ENCODE data around the gene TALDO1.
A peak's percentile ranks its signal among the peaks of the same experiment; 100 is the strongest.

Gene TALDO1

GRCh38 chr11:747158-748006 is at the start of gene TALDO1:
TSS of gene TALDO1 (plus strand) at chr11:747464. CDS start at chr11:747482, 18 bp downstream.
- H3K9ac ChIP-seq (ENCODE audit: low read length), result peak within 1 kb of the TSS; percentile 76
- H3K4me1 ChIP-seq (ENCODE audit: control insufficient read depth, low read depth, low read length), result peaks cover 24% of the 10 kb centered on the region
- H3K4me3 ChIP-seq (ENCODE audit: low read length), result peak within 1 kb of the TSS; percentile 84
- no peaks in the 10 kb centered on the region for H3K27me3 ChIP-seq (ENCODE audit: control insufficient read depth, insufficient read depth, low read length)
- no peaks in the 10 kb centered on the region for H3K9me3 ChIP-seq (ENCODE audit: control insufficient read depth, low read depth, low read length)
- H3K27ac ChIP-seq (ENCODE audit: low read length), result peak within 1 kb of the TSS; percentile 88
- H3K36me3 ChIP-seq (ENCODE audit: control insufficient read depth, low read depth, low read length), result no peaks in the 10 kb centered on the region

- Histone ChIP-seq H3K36me3 (ENCODE audit: control insufficient read depth, low read depth, low read length) (peaks cover 3% of the 10 kb centered on the region), H3K27ac (ENCODE audit: low read length) (no peak overlapping the region), H3K27me3 (ENCODE audit: control insufficient read depth, insufficient read depth, low read length) (no peaks in the 10 kb centered on the region), H3K9me3 (ENCODE audit: control insufficient read depth, low read depth, low read length) (no peaks in the 10 kb centered on the region), H3K4me3 (ENCODE audit: low read length) (no peak overlapping the region), H3K9ac (ENCODE audit: low read length) (no peak overlapping the region), H3K4me1 (ENCODE audit: control insufficient read depth, low read depth, low read length) (no peaks in the 10 kb centered on the region)
These were observed 49.4 kb upstream of the TALDO1 start for GRCh38 chr11:697811-698311.

- Histone ChIP-seq H3K9me3 (ENCODE audit: control insufficient read depth, low read depth, low read length) (no peaks in the 10 kb centered on the region), H3K4me3 (ENCODE audit: low read length) (no peak overlapping the region), H3K27ac (ENCODE audit: low read length) (no peak overlapping the region), H3K27me3 (ENCODE audit: control insufficient read depth, insufficient read depth, low read length) (no peaks in the 10 kb centered on the region), H3K4me1 (ENCODE audit: control insufficient read depth, low read depth, low read length) (no peaks in the 10 kb centered on the region), H3K9ac (ENCODE audit: low read length) (no peak overlapping the region), H3K36me3 (ENCODE audit: control insufficient read depth, low read depth, low read length) (peaks cover 3% of the 10 kb centered on the region)
These were observed 48.7 kb upstream of the TALDO1 start for GRCh38 chr11:698493-699115.

GRCh38 chr11:699116-699508 is 48.2 kb upstream of the TALDO1 start:
- Histone ChIP-seq H3K27me3 (ENCODE audit: control insufficient read depth, insufficient read depth, low read length) (no peaks in the 10 kb centered on the region), H3K36me3 (ENCODE audit: control insufficient read depth, low read depth, low read length) (peaks cover 3% of the 10 kb centered on the region), H3K9me3 (ENCODE audit: control insufficient read depth, low read depth, low read length) (no peaks in the 10 kb centered on the region), H3K9ac (ENCODE audit: low read length) (no peak overlapping the region), H3K4me3 (ENCODE audit: low read length) (no peak overlapping the region), H3K4me1 (ENCODE audit: control insufficient read depth, low read depth, low read length) (no peaks in the 10 kb centered on the region), H3K27ac (ENCODE audit: low read length) (no peak overlapping the region)

- Histone ChIP-seq H3K27ac (ENCODE audit: low read length) (no peak overlapping the region), H3K4me1 (ENCODE audit: control insufficient read depth, low read depth, low read length) (no peaks in the 10 kb centered on the region), H3K27me3 (ENCODE audit: control insufficient read depth, insufficient read depth, low read length) (no peaks in the 10 kb centered on the region), H3K36me3 (ENCODE audit: control insufficient read depth, low read depth, low read length) (peaks cover 3% of the 10 kb centered on the region), H3K9ac (ENCODE audit: low read length) (no peak overlapping the region), H3K4me3 (ENCODE audit: low read length) (no peak overlapping the region), H3K9me3 (ENCODE audit: control insufficient read depth, low read depth, low read length) (no peaks in the 10 kb centered on the region)
These were observed 47.5 kb upstream of the TALDO1 start for GRCh38 chr11:699753-700152.

GRCh38 chr11:701741-702461 is 45.4 kb upstream of the TALDO1 start:
- Histone ChIP-seq H3K9me3 (ENCODE audit: control insufficient read depth, low read depth, low read length) (no peaks in the 10 kb centered on the region), H3K27me3 (ENCODE audit: control insufficient read depth, insufficient read depth, low read length) (peaks cover 7% of the 10 kb centered on the region), H3K27ac (ENCODE audit: low read length) (no peak overlapping the region), H3K36me3 (ENCODE audit: control insufficient read depth, low read depth, low read length) (peaks cover 3% of the 10 kb centered on the region), H3K9ac (ENCODE audit: low read length) (no peak overlapping the region), H3K4me1 (ENCODE audit: control insufficient read depth, low read depth, low read length) (no peaks in the 10 kb centered on the region), H3K4me3 (ENCODE audit: low read length) (no peak overlapping the region)

- Histone ChIP-seq H3K27ac (ENCODE audit: low read length) (no peak overlapping the region), H3K4me3 (ENCODE audit: low read length) (no peak overlapping the region), H3K9me3 (ENCODE audit: control insufficient read depth, low read depth, low read length) (no peaks in the 10 kb centered on the region), H3K9ac (ENCODE audit: low read length) (no peak overlapping the region), H3K36me3 (ENCODE audit: control insufficient read depth, low read depth, low read length) (peaks cover 3% of the 10 kb centered on the region), H3K4me1 (ENCODE audit: control insufficient read depth, low read depth, low read length) (peaks cover 7% of the 10 kb centered on the region), H3K27me3 (ENCODE audit: control insufficient read depth, insufficient read depth, low read length) (peaks cover 8% of the 10 kb centered on the region)
These were observed 44.5 kb upstream of the TALDO1 start for GRCh38 chr11:702462-703461.

- no peak overlapping the region for H3K9ac ChIP-seq (ENCODE audit: low read length)
These were observed 43.8 kb upstream of the TALDO1 start for GRCh38 chr11:703506-703905.

GRCh38 chr11:704228-704674 is 43.0 kb upstream of the TALDO1 start:
- H3K36me3 ChIP-seq (ENCODE audit: control insufficient read depth, low read depth, low read length), result peaks cover 3% of the 10 kb centered on the region
- no peaks in the 10 kb centered on the region for H3K9me3 ChIP-seq (ENCODE audit: control insufficient read depth, low read depth, low read length)
- H3K27ac ChIP-seq (ENCODE audit: low read length), result no peak overlapping the region
- H3K4me3 ChIP-seq (ENCODE audit: low read length), result no peak overlapping the region
- peaks cover 8% of the 10 kb centered on the region for H3K27me3 ChIP-seq (ENCODE audit: control insufficient read depth, insufficient read depth, low read length)
- no peak overlapping the region for H3K9ac ChIP-seq (ENCODE audit: low read length)
- H3K4me1 ChIP-seq (ENCODE audit: control insufficient read depth, low read depth, low read length), result peaks cover 7% of the 10 kb centered on the region

More at GRCh38 chr11:703506-703905, 43.8 kb upstream of the TALDO1 start:
- Histone ChIP-seq H3K27ac (ENCODE audit: low read length) (no peak overlapping the region), H3K4me1 (ENCODE audit: control insufficient read depth, low read depth, low read length) (peaks cover 7% of the 10 kb centered on the region), H3K36me3 (ENCODE audit: control insufficient read depth, low read depth, low read length) (peaks cover 3% of the 10 kb centered on the region), H3K27me3 (ENCODE audit: control insufficient read depth, insufficient read depth, low read length) (peaks cover 8% of the 10 kb centered on the region), H3K9me3 (ENCODE audit: control insufficient read depth, low read depth, low read length) (no peaks in the 10 kb centered on the region), H3K4me3 (ENCODE audit: low read length) (no peak overlapping the region)

- Histone ChIP-seq H3K27ac (ENCODE audit: low read length) (no peak overlapping the region), H3K9ac (ENCODE audit: low read length) (no peak overlapping the region), H3K4me3 (ENCODE audit: low read length) (no peak overlapping the region), H3K9me3 (ENCODE audit: control insufficient read depth, low read depth, low read length) (no peaks in the 10 kb centered on the region), H3K4me1 (ENCODE audit: control insufficient read depth, low read depth, low read length) (peaks cover 7% of the 10 kb centered on the region), H3K36me3 (ENCODE audit: control insufficient read depth, low read depth, low read length) (no peaks in the 10 kb centered on the region), H3K27me3 (ENCODE audit: control insufficient read depth, insufficient read depth, low read length) (peaks cover 8% of the 10 kb centered on the region)
These were observed 42.3 kb upstream of the TALDO1 start for GRCh38 chr11:704781-705645.

All from iPS-18a (cell line).